Upper lobe of left lung (tissue), 6 donors: ENCODE measurements around the gene PADI4. TPM values are rescaled to one million over a fixed set of nuclear protein-coding genes. Genes with fewer than 3 reads are reported as not detected.

Source experiments
- ATAC-seq, 2 donors: fragments of 200-7000 bp; cut with Tn5 transposase; one replicate each; pipeline ENCODE4 v1.9.1; 2022; ENCODE audit warnings: mild to moderate bottlenecking in 2 of 2, moderate library complexity in 2 of 2; ENCODE audit not compliant: low FRiP score in 2 of 2
- DNase-seq, 2 donors: peaks; one replicate each; pipeline ENCODE4 v3.0.0-alpha.2; 2019 to 2020
- H3K27ac ChIP-seq, 4 donors: fragments of 200-600 bp; sonication (generic); one replicate each; pipeline ENCODE4 v1.5.1; 2016 to 2019
- H3K27me3 ChIP-seq, 4 donors: fragments of 200-600 bp; sonication (generic); one replicate each; pipeline ENCODE4 v1.5.1; 2017 to 2019
- H3K36me3 ChIP-seq, 4 donors: fragments of 200-600 bp; sonication (generic); one replicate each; pipeline ENCODE4 v1.5.1; 2016 to 2019
- H3K4me1 ChIP-seq, 4 donors: fragments of 200-600 bp; sonication (generic); one replicate each; pipeline ENCODE4 v1.5.1; 2018 to 2019
- H3K4me3 ChIP-seq, 4 donors: fragments of 200-600 bp; sonication (generic); one replicate each; pipeline ENCODE4 v1.5.1; 2017 to 2019; ENCODE audit warnings: mild to moderate bottlenecking in 2 of 4, moderate library complexity in 1 of 4
- H3K9me3 ChIP-seq, 4 donors: fragments of 200-600 bp; sonication (generic); one replicate each; pipeline ENCODE4 v1.5.1; 2018 to 2019
- CTCF ChIP-seq, 6 experiments: fragments of 450-650 bp in 4 of 6; fragments of 200-600 bp in 2 of 6; sonication (generic) in 2 of 6; IDR thresholded peaks; one replicate each; pipeline ENCODE4 v1.5.1; 2016 to 2019; ENCODE audit warnings: antibody characterized with exemption in 6 of 6
- EP300 ChIP-seq, 4 donors: sonication (generic); formaldehyde crosslinking; IDR thresholded peaks; one replicate each; pipeline ENCODE4 v1.5.1; 2017; ENCODE audit warnings: antibody characterized with exemption in 4 of 4, control low read depth in 2 of 4
- POLR2A ChIP-seq, 4 donors: fragments of 450-650 bp; IDR thresholded peaks; one replicate each; pipeline ENCODE4 v1.5.1; 2016 to 2017; ENCODE audit warnings: antibody characterized with exemption in 4 of 4, mild to moderate bottlenecking in 2 of 4
- POLR2AphosphoS5 ChIP-seq, 2 donors: sonication (generic); formaldehyde crosslinking; IDR thresholded peaks; one replicate each; pipeline ENCODE4 v1.5.1; 2017; ENCODE audit warnings: antibody characterized with exemption in 2 of 2
- WGBS, 2 donors: methylation state at CpG; one replicate each; pipeline ENCODE4 v1.1.5; 2017 to 2018; 5-methylcytosine and 5-hydroxymethylcytosine counted together
- total RNA-seq, 6 donors: library from RNA; depleted of rRNA in 4 of 6; stranded (reverse); fragments of >200 nt in 4 of 6; gene quantifications; one replicate each; pipeline versions ENCODE4 v1.1.0 to v1.2.1, GENCODE V29; 2016 to 2021
- donor health status: DM: no; HTN: no; CAD: no; lungs with moderate emphysema.
- donor health status: DM: no; HTN: yes; CAD: no; lungs with severe emphysema.

The PADI4 gene
- total RNA-seq, 6 donors from 2014 or later: 2.7 to 32.3 (median 9.0) TPM

GRCh38 chr1:17270891-17271765 is 36.9 kb upstream of the PADI4 start:
- H3K27ac ChIP-seq: no peak overlapping the region
- no peaks in the 10 kb centered on the region for H3K27me3 ChIP-seq
- DNase-seq (no peak), ATAC-seq (no peak)
- TF ChIP-seq POLR2A (IDR thresholded peaks at IDR 0.05) (no peak), CTCF (IDR thresholded peaks at IDR 0.05) (no peak), POLR2AphosphoS5 (IDR thresholded peaks at IDR 0.05) (no peak)
- no peaks in the 10 kb centered on the region for H3K36me3 ChIP-seq
- 90% methylated on average over 16 to 23 of the region's 23 CpGs for WGBS, 2 donors
- no peak overlapping the region for H3K4me3 ChIP-seq
- H3K9me3 ChIP-seq: no peaks in the 10 kb centered on the region
- H3K4me1 ChIP-seq: no peaks in the 10 kb centered on the region

GRCh38 chr1:17272066-17272465 is 35.9 kb upstream of the PADI4 start:
- Histone ChIP-seq H3K27me3 (no peaks in the 10 kb centered on the region), H3K4me1 (no peaks in the 10 kb centered on the region), H3K36me3 (no peaks in the 10 kb centered on the region), H3K9me3 (no peaks in the 10 kb centered on the region), H3K4me3 (no peak overlapping the region), H3K27ac (no peak overlapping the region)
- TF ChIP-seq EP300 (IDR thresholded peaks at IDR 0.05): no peak
- no peak for TF ChIP-seq CTCF (IDR thresholded peaks at IDR 0.05)
- TF ChIP-seq POLR2AphosphoS5 (IDR thresholded peaks at IDR 0.05): no peak
- TF ChIP-seq POLR2A (IDR thresholded peaks at IDR 0.05): no peak
- DNase-seq: no peak
- 76 to 92% methylated on average over 3 to 6 of the region's 6 CpGs for WGBS, 2 donors
- ATAC-seq: no peak

GRCh38 chr1:17272646-17273045 is 35.4 kb upstream of the PADI4 start:
- no peak overlapping the region for H3K4me3 ChIP-seq
- no peak overlapping the region for H3K27ac ChIP-seq
- no peaks in the 10 kb centered on the region for H3K9me3 ChIP-seq
- H3K36me3 ChIP-seq: no peaks in the 10 kb centered on the region
- H3K4me1 ChIP-seq: no peaks in the 10 kb centered on the region
- DNase-seq: no peak
- WGBS, 2 donors: 41 to 43% methylated on average over 4 of the region's 4 CpGs
- TF ChIP-seq POLR2AphosphoS5 (IDR thresholded peaks at IDR 0.05) (no peak), CTCF (IDR thresholded peaks at IDR 0.05) (no peak), EP300 (IDR thresholded peaks at IDR 0.05) (no peak), POLR2A (IDR thresholded peaks at IDR 0.05) (no peak)
- H3K27me3 ChIP-seq: no peaks in the 10 kb centered on the region
- no peak for ATAC-seq

GRCh38 chr1:17273096-17273495 is 34.9 kb upstream of the PADI4 start:
- DNase-seq (no peak), ATAC-seq (no peak)
- H3K36me3 ChIP-seq: no peaks in the 10 kb centered on the region
- H3K27ac ChIP-seq: no peak overlapping the region
- WGBS, 2 donors: 72 to 78% methylated on average over 13 of the region's 13 CpGs
- H3K4me3 ChIP-seq: no peak overlapping the region
- no peaks in the 10 kb centered on the region for H3K9me3 ChIP-seq
- no peaks in the 10 kb centered on the region for H3K27me3 ChIP-seq
- TF ChIP-seq POLR2A (IDR thresholded peaks at IDR 0.05) (no peak), CTCF (IDR thresholded peaks at IDR 0.05) (no peak)
- H3K4me1 ChIP-seq: no peaks in the 10 kb centered on the region
